GM23248 (cell line): ENCODE results near the gene SH3PXD2A. TPM values are rescaled to one million over a fixed set of nuclear protein-coding genes. Genes with fewer than 3 reads are reported as not detected.

Experiments used
- DNase-seq: peaks from one replicate; pipeline ENCODE4 v3.0.0-alpha.2; 2015
- H2AFZ ChIP-seq: fragments of 200-600 bp; sonication (generic); 2 replicates; pipeline ENCODE4 v1.6.1; 2016; ENCODE audit warnings: antibody characterized with exemption
- H3F3A ChIP-seq: fragments of 200-600 bp; sonication (generic); 2 replicates; pipeline ENCODE4 v1.6.1; 2016; ENCODE audit warnings: mild to moderate bottlenecking, antibody characterized with exemption, mixed run types; ENCODE audit not compliant: insufficient read depth
- H3K27ac ChIP-seq: fragments of 200-600 bp; sonication (generic); 2 replicates; pipeline ENCODE4 v1.5.1; 2016; ENCODE audit warnings: mild to moderate bottlenecking
- H3K27me3 ChIP-seq: fragments of 200-600 bp; sonication (generic); replicated peaks from 2 replicates; pipeline ENCODE4 v1.6.1; 2016; ENCODE audit warnings: mild to moderate bottlenecking; ENCODE audit not compliant: insufficient read depth
- H3K36me3 ChIP-seq: fragments of 200-600 bp; sonication (generic); 2 replicates; pipeline ENCODE4 v1.6.1; 2016; ENCODE audit warnings: low read depth, mild to moderate bottlenecking
- H3K4me1 ChIP-seq: fragments of 200-600 bp; sonication (generic); 2 replicates; pipeline ENCODE4 v1.6.1; 2016; ENCODE audit warnings: mild to moderate bottlenecking; ENCODE audit not compliant: insufficient read depth
- H3K4me2 ChIP-seq: fragments of 200-600 bp; sonication (generic); one replicate; pipeline ENCODE4 v1.6.1; 2016; ENCODE audit warnings: mild to moderate bottlenecking; ENCODE audit not compliant: unreplicated experiment
- H3K4me3 ChIP-seq: fragments of 200-600 bp; sonication (generic); 2 replicates; pipeline ENCODE4 v1.5.1; 2016; ENCODE audit warnings: mild to moderate bottlenecking
- H3K79me2 ChIP-seq: fragments of 200-600 bp; sonication (generic); 2 replicates; pipeline ENCODE4 v1.6.1; 2016; ENCODE audit warnings: mild to moderate bottlenecking; ENCODE audit not compliant: insufficient read depth
- H3K9ac ChIP-seq: fragments of 200-600 bp; sonication (generic); 2 replicates; pipeline ENCODE4 v1.6.1; 2016; ENCODE audit warnings: mild to moderate bottlenecking
- H3K9me2 ChIP-seq: fragments of 200-600 bp; sonication (generic); 2 replicates; pipeline ENCODE4 v1.6.1; 2016; ENCODE audit warnings: mixed run types, mild to moderate bottlenecking, moderate library complexity; ENCODE audit not compliant: insufficient read depth
- H3K9me3 ChIP-seq: fragments of 200-600 bp; sonication (generic); one replicate; pipeline ENCODE4 v1.6.1; 2017; ENCODE audit warnings: low read depth
- H4K20me1 ChIP-seq: fragments of 200-600 bp; sonication (generic); 2 replicates; pipeline ENCODE4 v1.6.0; 2016; ENCODE audit not compliant: insufficient read depth
- EZH2 ChIP-seq: fragments of 200-600 bp; sonication (generic); IDR thresholded peaks from 2 replicates; pipeline ENCODE4 v1.6.1; 2018; ENCODE audit warnings: antibody characterized with exemption, mild to moderate bottlenecking; ENCODE audit not compliant: insufficient read depth, poor library complexity, severe bottlenecking
- EZH2phosphoT487 ChIP-seq: fragments of 200-600 bp; sonication (generic); IDR thresholded peaks from 2 replicates; pipeline ENCODE4 v1.6.1; 2018; ENCODE audit warnings: antibody characterized with exemption, moderate library complexity, mild to moderate bottlenecking, low read depth; ENCODE audit not compliant: insufficient read depth
- WGBS, 2 experiments: methylation state at CpG; one replicate each; pipeline ENCODE4 v1.1.6; 2015 to 2017; ENCODE audit warnings: low lambda C conversion rate in 2 of 2, low coverage in 1 of 2; ENCODE audit errors: missing lambda C conversion rate in 2 of 2; 5-methylcytosine and 5-hydroxymethylcytosine counted together
- in situ Hi-C: fragments of 300-500 bp; cut with MboI; formaldehyde crosslinking; loops from 2 replicates; pipeline ENCODE4 v1.15.0; 2020
- polyA plus RNA-seq: library from polyadenylated mRNA; unstranded; fragments of >200 nt; fragmentation: Nextera tagmentation; extraction: Ambion mirVana; gene quantifications from 2 replicates; pipeline ENCODE4 v1.2.1, GENCODE V29; 2016
- total RNA-seq: library from RNA; depleted of rRNA; stranded (reverse); fragments of >200 nt; shearing (Covaris generic); gene quantifications from 2 replicates; pipeline ENCODE4 v1.2.3, GENCODE V29; 2014

Gene SH3PXD2A
- total and polyA plus RNA-seq, 2 experiments from 2014 or later = 34.0 to 58.0 TPM

- no peak for TF ChIP-seq EZH2
- no peak for TF ChIP-seq EZH2phosphoT487
- Histone ChIP-seq H3K4me3 (no peak overlapping the region), H2AFZ (no peak overlapping the region), H3K27ac (no peak overlapping the region), H3K9ac (no peak overlapping the region), H3K36me3 (no peaks in the 10 kb centered on the region), H3K4me2 (no peak overlapping the region), H3F3A (peaks cover 12% of the 10 kb centered on the region), H3K9me2 (no peaks in the 10 kb centered on the region), H3K4me1 (peaks cover 10% of the 10 kb centered on the region), H3K9me3 (no peaks in the 10 kb centered on the region), H4K20me1 (no peaks in the 10 kb centered on the region), H3K27me3 (no peaks in the 10 kb centered on the region), H3K79me2 (no peaks in the 10 kb centered on the region)
- 84 to 87% methylated on average over 5 of the region's 5 CpGs for WGBS, 2 experiments
- no peak for DNase-seq
- in situ Hi-C loops = loop anchor here (25.0 kb wide), 1 partner anchor 336 kb away; no protein-coding TSS in a partner anchor
These were observed 20.8 kb upstream of the SH3PXD2A start for GRCh38 chr10:103876155-103876554.

DNA sequence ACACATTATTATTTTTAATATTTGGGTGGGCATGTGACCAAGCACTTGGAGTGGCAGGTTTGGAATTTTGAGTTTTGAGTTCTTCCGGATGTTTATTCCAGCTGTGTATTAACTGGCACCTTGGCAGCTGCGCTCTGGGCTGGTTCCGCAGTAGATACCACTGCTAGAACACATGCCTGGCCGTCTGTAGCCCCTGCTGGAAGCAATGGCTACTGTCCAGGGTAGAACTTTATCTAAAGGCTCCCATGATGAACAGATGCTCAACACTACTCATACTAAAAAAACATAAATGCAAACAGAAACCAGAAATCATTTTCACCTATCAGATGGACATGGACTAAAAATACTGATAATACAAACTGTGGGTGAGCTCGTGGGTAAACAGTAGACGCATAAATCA is 19.4 kb upstream of the SH3PXD2A start:
- 88 to 90% methylated on average over 6 of the region's 6 CpGs for WGBS, 2 experiments
- Histone ChIP-seq H3K4me2 (no peak overlapping the region), H3K27ac (no peak overlapping the region), H3K27me3 (no peaks in the 10 kb centered on the region), H3K9me2 (no peaks in the 10 kb centered on the region), H3K4me3 (no peak overlapping the region), H3K36me3 (no peaks in the 10 kb centered on the region), H3K79me2 (no peaks in the 10 kb centered on the region), H3F3A (peaks cover 24% of the 10 kb centered on the region), H2AFZ (no peak overlapping the region), H3K4me1 (peaks cover 22% of the 10 kb centered on the region), H3K9ac (no peak overlapping the region), H4K20me1 (no peaks in the 10 kb centered on the region), H3K9me3 (no peaks in the 10 kb centered on the region)
- in situ Hi-C loops = loop anchor here (25.0 kb wide), 1 partner anchor 338 kb away; no protein-coding TSS in a partner anchor
- no peak for DNase-seq
- TF ChIP-seq EZH2 (no peak), EZH2phosphoT487 (no peak)

DNA sequence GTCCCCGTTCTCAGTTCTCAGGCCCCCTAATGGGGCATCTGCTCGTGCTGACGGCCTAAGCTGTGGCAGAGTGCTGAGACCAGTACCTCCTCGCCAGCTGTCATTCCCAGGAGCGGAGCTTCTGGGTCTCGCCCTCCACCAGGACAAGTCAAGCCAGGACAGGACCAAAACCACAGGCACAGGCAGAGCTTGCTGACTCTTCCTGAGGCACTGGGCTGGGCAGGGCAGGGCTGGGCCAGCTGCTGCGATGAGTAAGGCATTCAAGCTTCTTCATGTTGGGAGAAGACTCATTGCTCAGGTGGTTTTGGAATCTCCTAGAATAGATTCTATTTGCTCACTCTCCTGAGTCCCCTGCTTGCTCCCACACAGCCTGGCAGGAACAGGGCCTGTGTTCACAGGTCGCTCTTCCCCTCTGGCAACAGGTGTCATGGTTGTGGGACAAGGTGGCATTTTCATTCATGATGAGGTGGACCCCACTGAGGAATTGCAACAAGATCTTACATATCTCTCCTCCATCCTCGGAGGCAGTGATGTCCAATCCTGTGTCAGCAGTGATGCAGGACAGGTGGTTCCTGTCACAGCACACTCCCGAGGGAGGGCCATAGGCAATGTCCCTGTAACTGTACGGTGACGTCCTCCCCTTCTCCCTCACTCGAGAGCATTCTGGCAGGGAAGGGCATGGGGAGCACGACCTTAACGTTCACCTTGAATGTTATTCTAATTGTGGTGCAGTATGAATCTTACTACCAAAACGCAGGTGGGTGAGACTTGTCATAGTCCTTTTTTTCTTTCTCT is 17.0 kb upstream of the SH3PXD2A start:
- no peak overlapping the region for H3K27ac ChIP-seq
- H3K9ac ChIP-seq = no peak overlapping the region
- H3K4me1 ChIP-seq = peaks cover 22% of the 10 kb centered on the region
- H3K4me3 ChIP-seq = no peak overlapping the region
- H3K9me2 ChIP-seq = no peaks in the 10 kb centered on the region
- no peaks in the 10 kb centered on the region for H3K9me3 ChIP-seq
- in situ Hi-C loops = no loop called here
- no peak overlapping the region for H3K4me2 ChIP-seq
- H4K20me1 ChIP-seq = no peaks in the 10 kb centered on the region
- TF ChIP-seq EZH2 (no peak), EZH2phosphoT487 (no peak)
- H3K36me3 ChIP-seq = no peaks in the 10 kb centered on the region
- H3F3A ChIP-seq = peaks cover 24% of the 10 kb centered on the region
- 92 to 94% methylated on average over 16 of the region's 16 CpGs for WGBS, 2 experiments
- DNase-seq = peak; percentile 81
- no peaks in the 10 kb centered on the region for H3K79me2 ChIP-seq
- no peak overlapping the region for H2AFZ ChIP-seq
- H3K27me3 ChIP-seq = no peaks in the 10 kb centered on the region

GRCh38 chr10:103871006-103871405 is 15.6 kb upstream of the SH3PXD2A start:
- Histone ChIP-seq H3K79me2 (no peaks in the 10 kb centered on the region), H2AFZ (peak overlapping the region; percentile 32; the same call in 1 of the 2 replicates), H3K36me3 (no peaks in the 10 kb centered on the region), H3K27ac (peak overlapping the region; percentile 53), H3K27me3 (no peaks in the 10 kb centered on the region), H3K9ac (0 out of 2 replicates have a peak overlapping the region, but pooled peaks have one; percentile 13), H3K9me3 (no peaks in the 10 kb centered on the region), H3K9me2 (no peaks in the 10 kb centered on the region), H3K4me3 (no peak overlapping the region), H4K20me1 (no peaks in the 10 kb centered on the region), H3F3A (peaks cover 24% of the 10 kb centered on the region), H3K4me1 (peaks cover 22% of the 10 kb centered on the region), H3K4me2 (no peak overlapping the region)
- 87 to 91% methylated on average over 6 to 7 of the region's 7 CpGs for WGBS, 2 experiments
- TF ChIP-seq EZH2phosphoT487 (no peak), EZH2 (no peak)
- DNase-seq = no peak
- in situ Hi-C loops = no loop called here
